GM18519 (cell line): ENCODE data around the gene GTF2E1.

Experiments used
- ATAC-seq: cut with Tn5 transposase; IDR thresholded peaks from one replicate; pipeline ENCODE4 v1.9.1; 2021; ENCODE audit warnings: mild to moderate bottlenecking, moderate library complexity; ENCODE audit not compliant: unreplicated experiment, low FRiP score

GTF2E1 gene

DNA sequence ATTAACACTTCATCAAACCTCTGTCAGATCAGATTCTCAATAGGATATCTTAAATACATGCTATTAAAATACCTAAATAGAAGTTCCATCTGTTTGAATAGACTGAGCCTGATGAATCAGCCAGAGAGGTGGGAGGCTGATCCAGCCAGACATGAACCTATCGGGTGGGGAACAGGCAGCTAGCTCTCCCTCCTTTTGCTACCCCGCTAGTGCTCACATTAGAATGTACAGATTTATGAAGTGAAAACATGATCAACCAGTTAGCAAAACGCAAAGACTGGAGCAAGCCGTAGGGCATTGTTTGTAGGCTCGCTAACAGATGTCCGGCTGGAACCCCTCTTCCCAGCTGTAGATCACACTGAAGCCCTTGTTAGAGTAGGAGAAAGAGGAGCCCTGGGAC, 54.4 kb downstream of the GTF2E1 start:
- no peak for ATAC-seq

DNA sequence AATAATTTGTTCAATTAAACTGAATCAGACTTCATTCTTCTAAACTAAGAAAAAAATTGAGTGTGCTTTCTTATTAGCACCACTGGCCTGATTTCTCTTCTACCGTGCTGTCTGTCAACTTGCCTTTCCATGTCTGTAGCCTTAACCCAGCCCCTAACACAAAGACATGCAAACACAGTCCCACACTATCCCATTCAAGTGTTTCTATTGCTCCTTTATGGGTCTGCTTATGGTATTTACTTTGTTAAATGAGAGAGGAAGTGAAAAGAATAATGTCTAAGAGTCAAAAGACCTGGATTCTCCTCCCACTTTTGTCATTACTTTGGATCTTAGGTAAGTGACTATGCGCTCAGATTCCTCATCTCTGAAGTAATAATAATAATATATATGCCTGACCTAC, 55.3 kb downstream of the GTF2E1 start:
- ATAC-seq, result no peak

DNA sequence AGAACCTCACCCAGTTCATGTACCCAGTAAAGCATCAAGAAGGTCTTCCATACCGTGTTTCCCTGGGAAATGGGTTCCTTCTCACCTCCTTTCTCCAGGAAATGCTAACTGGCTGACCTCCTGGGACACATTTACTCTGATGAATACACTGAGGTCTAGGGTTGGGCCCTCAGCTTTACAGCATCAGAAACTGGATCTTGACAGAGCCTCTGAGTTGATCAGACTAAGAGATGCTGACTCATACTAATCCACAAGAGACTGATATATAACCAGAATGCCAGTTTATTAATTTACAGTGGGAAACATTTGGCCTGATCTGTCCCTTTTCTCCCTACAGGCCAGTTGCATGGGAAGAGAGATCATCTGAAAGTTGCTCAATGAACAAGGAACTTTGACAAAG, 55.8 kb downstream of the GTF2E1 start:
- ATAC-seq, result no peak

DNA sequence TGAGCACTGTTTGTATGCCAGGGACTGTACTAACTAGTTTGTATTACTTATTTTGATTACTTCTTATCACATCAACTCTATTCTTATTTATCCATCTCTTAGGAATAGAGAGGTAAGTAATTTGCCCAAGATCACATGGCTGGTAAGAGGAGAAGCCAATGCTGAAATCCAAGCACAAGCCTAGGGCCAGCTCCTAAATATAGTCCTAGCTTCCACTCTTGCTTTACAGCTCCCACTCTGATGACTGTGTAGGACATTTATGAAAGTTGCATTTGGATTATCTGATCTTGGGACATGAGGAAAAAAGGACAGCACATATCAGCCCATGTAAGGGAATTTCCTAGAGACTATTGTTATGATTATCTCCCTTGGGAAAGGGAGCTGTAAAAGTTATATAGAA, 58.1 kb downstream of the GTF2E1 start:
- ATAC-seq, result no peak

DNA sequence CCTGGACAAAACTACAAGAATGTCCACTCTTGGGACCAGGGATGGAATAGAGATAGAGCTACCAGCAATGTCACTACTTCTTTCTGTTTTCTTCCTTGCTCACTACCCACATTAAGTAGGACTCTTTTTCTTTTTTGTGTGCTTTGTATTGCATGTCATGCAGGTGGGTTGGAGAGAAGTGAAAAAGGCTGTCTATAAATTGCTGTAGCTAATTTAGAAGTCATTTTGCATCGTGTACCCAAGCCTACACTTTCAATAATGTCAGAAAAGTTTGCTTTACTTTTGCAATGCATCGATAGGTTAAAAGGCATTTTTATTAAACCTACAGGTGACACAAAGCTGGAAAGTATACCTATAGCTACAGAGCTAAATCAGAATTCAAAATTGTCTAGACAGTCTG, 58.9 kb downstream of the GTF2E1 start:
- ATAC-seq, result peak; percentile 47

DNA sequence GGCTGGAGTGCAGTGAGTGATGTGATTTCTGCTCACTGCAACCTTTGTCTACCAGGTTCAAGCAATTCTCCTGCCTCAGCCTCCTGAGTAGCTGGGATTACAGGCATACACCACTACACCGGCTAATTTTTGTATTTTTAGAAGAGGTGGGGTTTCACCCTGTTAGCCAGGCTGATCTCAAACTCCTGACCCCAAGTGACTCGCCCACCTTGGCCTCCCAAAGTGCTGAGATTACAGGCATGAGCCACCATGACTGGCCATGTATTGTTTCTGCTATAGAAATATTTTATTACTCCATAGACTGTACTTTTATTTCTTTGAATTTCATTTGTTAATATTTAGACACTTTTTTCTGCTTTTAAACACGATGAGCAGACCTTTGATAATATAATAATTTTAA, 60.4 kb downstream of the GTF2E1 start:
- ATAC-seq, result no peak

DNA sequence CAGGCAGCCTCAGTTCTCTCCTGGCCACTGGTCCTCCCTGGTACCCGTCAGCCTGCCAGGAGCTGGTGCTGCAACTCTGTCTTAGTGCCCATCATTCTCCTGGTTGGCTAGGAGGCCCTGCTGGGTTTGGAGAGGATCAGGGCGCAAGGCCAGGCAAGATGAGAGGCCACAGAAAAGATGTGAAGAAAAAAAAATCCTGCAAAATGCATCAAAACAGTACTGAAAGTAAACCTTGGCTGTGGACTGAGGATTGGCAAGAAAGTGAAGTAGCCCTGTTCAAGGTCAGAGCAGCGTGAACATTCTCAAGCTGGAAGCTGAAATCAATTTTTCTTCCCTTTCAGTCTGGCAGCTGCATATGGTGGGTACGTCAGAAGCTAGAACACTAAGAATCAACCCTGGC, 74.2 kb downstream of the GTF2E1 start:
- ATAC-seq, result no peak

DNA sequence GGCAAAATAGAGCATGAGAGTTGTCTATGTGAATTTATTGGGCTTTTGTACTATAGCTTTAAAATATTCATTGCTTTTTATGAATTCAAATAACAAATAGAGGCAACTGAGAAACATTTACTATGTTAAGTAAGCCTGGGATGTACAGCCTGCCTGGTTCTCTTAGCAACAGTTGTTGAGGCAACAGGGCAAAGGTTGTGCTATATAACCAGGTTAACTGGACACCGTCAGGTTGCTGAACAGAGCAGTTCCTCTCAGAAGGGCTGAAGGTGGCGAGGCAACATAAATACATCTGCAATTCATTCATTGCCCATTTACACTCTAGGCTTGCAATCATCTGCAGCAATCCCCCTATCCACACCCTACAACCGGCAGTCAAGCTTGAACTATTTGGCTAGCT, 78.2 kb downstream of the GTF2E1 start:
- ATAC-seq, result no peak

DNA sequence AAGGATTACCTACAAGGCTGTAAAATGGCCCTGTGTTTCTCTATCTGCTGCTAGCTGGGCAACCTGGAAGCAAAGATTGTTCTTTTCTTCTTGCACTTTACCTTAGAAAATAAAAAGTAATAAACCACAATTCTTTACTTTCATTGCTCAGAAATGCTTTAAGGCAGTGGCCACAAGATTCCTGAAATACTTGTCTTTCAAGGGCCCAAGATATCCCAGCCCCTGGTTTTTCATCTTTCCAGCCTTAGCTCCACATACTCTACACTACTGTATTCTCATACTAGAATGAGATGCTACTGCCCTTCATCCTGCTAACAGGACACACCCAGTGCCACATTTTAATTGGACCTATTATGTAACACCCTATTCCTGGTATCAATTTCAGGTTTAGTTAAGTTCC, 78.9 kb downstream of the GTF2E1 start:
- no peak for ATAC-seq

DNA sequence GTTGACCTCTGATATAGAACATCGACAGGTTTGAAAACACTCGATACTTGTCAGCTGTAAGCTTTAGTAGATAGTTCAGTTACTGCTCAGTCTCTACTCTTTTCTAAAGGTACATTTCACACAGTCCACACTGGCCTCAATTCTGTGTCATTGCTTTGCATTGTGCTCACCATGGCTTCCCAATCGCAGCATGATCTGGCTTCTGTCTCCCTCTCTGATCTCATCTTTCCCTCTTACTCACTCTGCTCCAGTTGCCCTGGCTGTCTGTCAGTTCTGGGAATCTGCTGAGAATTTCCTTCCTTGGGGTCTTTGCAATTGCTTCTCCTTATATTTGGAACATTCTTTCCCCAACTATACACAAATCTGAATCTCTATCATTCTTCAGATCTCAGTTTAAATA, 80.6 kb downstream of the GTF2E1 start:
- ATAC-seq, result no peak

DNA sequence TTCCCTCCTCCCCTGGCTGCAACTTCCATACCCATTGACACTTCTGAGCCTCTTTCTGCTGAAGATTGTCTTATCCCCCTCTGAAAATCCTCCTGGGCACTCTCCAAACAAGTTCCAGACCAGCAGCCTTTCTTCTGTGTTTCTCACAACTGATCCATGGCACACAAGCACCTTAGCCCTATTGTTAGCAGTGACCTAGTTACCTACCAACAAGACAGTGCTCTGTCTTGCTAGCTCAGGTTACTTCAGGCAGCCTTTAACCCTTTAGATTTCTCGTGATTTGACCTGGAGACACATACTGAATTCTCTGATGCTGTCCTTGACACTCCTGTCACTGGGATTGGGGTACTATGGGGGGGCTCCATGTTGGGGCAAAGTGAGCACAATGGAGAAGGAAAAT, 82.1 kb downstream of the GTF2E1 start:
- no peak for ATAC-seq

DNA sequence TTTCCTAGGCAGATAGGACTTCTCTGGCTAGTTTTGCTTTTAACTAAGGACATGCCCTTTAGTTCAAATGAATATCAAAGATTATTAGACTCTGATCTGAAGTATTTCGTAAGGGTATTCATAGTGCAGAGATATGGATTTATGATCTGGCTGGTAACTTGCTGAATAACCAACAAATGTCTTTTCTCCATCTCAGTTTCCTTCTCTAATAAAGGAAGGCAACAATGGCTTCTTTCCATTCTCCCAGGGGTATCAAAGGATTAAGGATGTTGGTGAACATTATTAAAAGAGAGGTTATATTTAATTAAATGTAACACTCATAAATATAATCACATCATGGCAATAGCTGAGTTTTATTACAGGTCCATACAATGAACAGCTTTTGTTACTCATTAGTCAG, 86.3 kb downstream of the GTF2E1 start:
- no peak for ATAC-seq

DNA sequence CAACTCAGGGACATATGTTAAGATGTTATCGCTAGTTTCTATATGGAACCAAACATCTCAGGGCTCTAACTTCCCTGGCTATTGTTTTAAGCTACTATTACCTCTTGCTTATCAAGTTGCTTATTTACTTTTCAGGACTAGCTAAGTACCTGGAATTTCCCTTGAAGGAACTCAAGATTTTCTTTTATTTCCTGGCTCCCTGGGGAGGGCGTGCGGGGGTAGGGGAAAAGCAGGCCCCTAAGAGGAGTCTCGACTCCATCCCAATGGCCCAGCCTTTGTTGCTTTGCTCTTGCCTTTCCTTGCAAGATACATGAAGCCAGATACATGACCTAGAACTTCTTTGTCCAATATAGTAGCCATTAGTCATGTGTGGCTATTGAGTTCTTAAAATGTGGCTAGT, 88.5 kb downstream of the GTF2E1 start:
- no peak for ATAC-seq
